NK-92 treated with Interleukin-12 subunit alpha and Interleukin-12 subunit beta, amount 100 ng/mL, for 24 hours (cell line): ENCODE results near the gene LIN7C.

Experiments used
- DNase-seq: peaks from one replicate; lab custom pipeline; 2025; lab: John Stamatoyannopoulos, UW

LIN7C gene

DNA sequence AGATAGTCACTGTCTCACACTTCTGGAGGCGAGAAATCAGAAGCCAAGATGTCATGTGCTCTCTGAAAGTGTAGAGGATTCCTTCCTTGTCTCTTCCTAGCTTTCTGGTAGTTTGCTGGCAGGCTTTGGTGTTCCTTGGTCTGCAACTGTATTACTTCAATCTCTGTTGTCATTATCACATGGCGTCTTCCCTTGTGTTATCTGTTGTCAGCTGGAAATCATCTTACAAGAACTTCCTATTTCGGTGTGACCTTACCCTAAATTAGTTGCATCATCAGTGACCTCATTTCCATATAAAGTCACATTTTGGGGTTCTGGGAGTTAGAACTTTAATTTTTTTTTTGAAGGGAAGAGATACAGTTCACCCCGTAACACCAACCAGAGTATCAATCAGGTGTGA, 3.3 kb upstream of the LIN7C start:
- no peak for DNase-seq

DNA sequence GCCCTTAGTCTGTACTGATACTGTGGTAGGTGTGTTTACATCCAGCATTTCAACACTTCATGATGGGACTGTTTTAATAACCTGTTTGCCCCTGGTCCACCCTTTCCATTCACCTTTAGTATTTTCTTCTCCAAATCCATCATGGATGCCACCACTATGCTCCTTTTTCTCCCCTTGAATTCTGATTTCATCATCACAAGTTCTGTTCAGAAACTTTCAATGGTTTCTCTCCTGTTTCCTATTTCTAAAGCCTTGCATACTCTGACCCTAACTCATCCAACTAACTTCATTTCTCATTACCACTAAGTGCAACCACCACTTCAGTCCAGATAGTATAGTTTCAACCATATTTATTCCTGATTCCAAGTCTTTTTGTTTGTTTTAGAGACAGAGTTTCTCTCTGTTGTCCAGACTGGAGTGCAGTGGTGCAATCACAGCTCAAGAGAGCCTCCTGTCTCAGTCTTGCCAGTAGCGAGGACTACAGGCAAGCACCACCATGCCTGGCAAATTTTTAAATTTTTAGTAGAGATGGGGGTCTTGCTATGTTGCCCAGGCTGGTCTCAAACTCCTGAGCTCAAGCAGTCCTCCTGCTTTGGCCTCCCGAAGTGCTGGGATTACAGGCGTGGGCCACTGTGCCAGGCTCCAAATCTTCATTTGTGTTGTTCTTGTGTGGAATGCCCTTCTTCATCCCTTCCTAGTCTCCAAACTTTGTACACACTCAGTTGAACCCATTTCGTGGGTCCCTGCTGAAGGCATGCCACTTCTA, 1.2 kb upstream of the LIN7C start:
- no peak for DNase-seq

DNA sequence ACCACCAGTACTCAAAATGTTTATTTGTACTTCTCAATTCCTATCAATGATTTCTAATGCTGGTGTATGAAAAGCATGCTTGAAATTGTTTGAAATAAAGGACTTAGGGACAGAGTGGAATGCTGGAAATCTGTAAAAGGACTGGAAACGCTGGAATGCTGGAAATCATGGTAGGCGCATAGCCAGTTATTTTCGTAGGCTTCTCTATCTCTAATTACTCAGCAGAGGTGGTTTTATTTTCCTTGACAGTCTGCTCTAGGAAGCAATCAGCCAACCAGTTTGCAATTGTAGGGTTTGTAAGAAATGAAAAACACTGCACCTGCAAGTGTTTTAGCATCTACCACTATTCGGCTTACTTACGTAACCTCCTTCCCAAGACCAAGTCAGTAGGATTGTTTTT, 788 bp downstream of the LIN7C start:
- no peak for DNase-seq

DNA sequence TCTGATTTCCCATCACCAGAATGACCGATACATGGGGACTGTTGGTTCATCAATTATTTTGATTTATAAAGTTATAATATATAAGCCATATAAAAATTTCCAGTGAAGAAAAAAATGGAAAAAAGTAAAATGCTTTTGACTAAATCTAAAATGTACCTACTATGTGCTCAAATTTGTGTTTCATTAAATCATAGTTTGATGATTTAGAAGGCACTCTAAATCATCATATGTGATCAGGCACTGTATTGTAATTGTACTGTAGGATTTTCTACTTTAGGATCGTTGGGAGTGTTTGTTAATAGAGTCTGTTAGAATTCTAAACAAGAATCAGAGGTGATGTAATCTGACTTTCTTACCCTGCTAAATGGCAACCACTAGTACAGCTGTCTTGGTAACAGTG, 2.4 kb downstream of the LIN7C start:
- DNase-seq, result no peak

DNA sequence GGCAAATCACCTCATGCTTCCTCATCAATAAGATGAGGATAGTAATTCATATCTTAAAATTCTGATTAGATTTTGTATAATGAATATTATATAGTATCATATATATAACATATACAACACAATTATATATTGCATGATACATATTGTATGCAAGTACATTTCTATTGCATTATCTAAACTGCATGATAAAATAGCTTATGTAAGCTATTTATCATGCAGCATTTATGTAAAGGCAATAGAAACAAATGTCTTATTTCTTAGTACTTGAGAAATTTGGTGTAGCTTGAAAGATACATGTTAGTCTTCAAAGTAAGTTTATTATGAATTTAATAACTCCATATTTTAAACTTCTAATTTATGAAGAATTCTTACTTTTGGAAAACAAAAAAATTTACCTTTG, 5.5 kb downstream of the LIN7C start:
- no peak for DNase-seq

DNA sequence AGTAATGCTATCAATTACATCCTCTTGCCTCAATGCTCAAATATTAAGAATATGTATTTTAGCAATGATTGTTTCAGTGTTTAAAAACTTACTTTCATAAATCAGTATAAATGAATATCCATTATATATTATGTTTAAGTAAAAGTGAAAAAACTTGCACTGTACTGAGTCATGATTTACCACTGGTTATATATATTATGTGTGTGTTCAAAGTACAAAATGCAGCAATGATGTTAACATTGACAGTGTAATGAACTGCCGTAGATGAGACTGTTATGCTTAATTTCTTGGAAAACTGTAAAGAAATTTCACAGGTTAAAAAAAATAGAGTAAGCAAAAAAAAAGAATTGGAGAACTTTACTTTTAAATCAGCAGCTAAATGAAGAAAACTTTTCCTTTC, 8.7 kb downstream of the LIN7C start:
- no peak for DNase-seq

DNA sequence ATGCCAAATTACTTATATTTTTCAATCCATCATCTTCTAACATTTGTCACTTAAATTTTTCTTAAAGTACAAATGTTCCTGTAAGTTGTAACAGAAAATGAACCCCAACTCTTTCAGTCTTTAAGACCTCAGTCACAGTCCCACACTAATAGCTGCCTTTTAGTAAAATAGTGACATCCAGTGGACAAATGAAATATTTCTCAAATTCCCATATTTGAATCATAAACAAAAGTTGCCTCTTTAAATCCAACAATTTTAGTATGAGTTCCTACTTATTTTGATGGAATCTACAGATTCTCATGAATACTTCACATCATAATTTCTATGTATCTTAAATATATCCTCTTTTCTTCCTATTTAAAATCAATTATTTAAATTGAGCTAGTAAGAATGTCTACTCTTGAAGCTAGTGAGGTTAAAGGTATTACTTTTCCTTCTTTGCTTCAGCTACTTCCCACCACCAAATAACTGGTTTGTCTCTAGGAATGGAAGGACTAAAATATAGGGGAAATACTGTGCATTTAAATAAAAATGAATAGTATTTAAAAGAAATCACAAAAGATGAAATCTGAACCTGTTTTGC, 9.2 kb downstream of the LIN7C start:
- DNase-seq, result no peak

DNA sequence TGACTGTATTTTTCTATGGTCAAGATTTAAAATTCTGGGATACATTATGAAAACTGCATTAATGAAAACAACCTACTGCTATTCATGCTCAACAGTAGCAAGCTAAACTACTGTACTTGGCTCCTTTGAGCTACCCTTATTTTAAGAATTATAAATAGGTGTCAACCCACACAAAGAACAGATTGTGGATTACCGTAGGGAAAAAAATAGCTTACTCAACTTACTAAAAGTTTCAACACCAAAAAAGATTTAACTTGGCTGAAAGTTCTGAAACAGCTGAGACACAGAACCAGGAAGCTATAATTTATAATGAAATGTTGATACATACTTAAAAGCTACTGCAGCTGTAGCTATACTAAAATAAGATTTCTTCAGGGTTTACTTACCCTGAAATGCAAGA, 10.1 kb downstream of the LIN7C start:
- DNase-seq, result no peak

DNA sequence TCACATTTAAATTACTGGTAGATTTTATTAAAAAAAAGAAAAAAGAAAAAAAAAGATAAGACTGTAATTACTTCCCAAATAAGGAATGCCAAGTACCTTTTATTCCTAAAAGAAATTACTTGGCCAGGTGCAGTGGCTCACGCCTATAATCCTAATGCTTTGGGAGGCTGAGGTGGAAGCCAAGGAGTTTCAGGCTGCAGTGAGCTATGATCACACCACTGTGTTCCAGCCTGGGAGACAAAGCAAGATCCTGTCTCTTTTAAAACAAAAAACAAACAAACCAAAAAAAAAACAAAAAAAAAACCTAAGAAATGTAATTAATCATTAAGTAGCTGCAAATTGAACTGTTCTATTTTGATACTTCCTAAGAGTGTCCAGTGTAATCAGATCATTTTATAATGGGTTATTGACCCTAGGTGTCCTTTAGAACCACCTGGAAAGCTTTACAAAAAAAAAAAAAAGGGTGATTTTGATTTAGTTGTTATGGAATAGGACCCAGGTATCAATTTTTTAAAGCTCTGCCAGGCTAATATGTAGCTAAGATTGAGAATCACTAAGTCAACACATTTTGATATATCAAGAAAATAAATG, 10.8 kb downstream of the LIN7C start:
- no peak for DNase-seq

DNA sequence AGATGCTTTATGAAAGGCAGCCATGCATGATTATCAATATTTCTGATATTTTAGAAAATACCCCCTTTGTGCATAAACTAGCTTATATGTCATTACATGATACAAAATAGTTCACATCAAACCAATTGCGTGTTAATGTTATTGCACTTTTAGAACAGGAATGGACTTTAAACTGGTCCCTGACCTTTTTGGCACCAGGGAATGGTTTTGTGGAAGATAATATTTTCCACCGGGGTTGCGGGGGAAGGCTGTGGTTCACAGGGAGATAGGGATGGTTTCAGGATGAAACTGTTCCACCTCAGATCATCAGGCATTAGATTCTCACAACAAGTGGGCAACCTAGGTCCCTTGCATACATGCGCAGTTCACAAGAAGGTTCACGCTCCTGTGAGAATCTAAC, 17.5 kb downstream of the LIN7C start:
- no peak for DNase-seq

DNA sequence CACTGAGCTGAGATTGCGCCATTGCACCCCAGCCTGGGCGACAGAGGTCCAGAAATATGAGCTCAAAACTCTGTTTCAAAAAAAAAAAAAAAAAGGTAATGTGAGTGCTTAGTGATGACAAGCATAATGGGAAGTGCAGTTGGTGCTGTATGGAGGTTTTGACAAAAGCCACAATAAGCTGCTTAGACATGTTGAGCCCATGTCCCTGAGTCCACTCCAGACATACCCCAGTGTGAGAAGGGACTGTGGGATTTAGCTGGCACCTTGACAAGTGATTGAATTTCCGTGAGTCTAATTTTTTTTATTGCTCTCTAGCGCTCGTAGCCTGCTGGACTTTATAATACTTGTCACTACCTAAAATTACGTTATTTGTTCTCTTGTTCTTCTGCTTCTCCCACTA, 18.9 kb downstream of the LIN7C start:
- DNase-seq, result no peak

DNA sequence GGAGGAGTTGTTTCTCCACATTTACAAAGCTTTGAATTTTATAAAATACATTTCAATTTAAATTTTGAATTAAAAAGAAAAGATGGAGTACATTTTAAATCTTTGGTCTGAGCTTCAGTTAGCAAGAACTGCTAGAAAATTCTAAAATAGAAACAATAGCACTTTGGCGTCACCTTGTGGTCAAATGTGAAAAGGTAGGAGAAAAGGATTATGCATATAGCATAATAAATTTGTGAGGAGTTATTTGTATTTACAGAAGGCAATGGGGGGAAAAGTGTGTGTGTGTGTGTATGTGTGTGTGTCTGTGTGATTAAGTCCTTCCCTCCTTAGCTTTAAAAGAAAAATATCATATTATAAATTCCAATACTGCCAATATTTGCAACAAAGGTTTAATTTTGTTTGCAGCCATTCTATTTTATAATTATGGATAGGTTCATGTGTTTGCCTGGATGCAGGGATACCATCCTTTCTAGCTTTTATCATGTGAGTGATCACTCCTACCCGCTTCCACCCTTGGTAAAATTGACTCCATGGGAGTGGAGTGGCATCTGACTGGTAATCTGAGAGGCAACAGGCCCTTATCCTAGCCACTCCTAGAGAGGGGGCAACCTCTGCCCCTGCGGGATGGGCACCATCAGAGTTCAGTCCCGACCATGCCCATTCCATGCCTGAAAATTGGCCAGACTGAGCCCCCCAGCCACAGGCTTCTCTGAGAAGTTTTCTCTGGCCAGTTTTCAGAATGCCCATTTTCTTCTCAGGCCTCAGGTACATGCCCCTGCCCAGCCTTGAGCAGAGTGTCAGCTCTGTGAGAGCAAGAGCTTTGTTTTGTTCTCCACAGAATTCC, 20.4 kb downstream of the LIN7C start:
- no peak for DNase-seq

DNA sequence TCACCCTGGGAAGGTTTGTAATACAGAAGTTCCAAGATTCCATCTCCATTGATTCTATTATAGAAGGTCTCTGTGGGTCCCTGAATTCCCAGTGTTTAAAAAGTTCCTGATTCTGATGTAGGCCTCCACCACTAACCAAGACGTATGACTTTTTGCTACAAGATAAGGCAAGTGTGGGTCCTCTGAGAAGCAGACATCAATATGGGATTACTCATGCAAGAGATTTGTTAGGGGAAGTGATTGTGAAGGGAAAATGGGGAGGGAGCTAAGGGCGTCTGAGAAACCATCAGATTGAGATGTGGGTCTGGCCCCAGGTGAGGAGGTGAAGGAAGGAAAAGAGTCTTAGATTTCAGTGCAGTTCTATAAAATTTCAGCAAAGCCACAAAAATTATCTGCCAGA, 23.8 kb downstream of the LIN7C start:
- no peak for DNase-seq

DNA sequence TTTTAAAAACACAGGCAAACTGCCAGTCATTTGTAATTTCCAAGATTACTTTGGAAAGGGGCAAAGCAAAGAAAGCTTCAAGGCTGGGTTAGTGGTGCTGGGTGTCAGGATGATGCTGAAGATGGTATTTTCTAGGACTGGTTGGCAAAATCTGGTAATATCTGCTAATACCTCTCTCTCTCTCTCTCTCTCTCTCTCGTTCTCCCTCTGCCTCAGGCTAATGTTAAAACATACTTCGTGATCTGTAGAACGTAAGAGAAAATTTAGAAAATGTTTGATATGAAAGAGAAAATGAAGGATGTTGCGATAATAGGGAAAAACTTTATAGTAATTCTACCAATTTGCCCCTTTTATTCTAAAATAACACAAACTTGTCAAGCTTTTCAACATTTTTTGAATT, 24.6 kb downstream of the LIN7C start:
- DNase-seq, result no peak

DNA sequence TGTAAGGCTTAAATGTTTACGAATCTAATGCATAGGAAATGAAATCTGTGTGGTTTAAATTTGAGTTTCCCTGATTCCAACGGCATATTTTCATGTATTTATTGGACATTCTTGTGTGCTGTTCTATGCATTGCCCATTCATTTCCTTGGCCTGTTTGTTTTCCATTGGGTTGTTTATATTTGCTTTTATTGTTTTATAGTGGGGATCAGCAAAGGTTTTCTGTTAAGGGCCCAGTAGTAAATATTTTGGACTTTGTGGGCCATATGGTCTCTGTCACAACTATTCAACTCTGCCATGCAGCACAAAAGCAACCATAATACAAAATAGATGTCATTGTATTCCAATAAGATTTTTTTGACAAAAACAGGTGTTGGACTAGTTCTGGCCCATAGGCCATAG, 28.7 kb downstream of the LIN7C start:
- no peak for DNase-seq

DNA sequence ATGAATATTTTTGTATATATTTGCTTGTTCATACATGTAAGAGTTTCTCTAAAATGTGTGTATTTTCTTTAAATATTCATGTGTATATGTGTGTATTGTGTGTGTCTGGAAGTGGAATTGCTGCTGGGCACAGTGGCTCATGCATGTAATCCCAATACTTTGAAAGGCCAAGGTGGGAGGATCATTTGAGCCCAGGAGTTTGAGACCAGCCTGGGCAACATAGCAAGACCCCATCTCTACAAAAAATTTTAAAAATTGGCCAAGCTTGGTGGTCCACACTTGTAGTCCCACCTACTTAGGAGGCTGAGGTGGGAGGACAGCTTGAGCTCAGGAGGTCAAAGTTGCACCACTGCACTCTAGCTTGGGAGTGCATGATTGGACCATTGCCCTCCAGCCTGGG, 29.3 kb downstream of the LIN7C start:
- no peak for DNase-seq

DNA sequence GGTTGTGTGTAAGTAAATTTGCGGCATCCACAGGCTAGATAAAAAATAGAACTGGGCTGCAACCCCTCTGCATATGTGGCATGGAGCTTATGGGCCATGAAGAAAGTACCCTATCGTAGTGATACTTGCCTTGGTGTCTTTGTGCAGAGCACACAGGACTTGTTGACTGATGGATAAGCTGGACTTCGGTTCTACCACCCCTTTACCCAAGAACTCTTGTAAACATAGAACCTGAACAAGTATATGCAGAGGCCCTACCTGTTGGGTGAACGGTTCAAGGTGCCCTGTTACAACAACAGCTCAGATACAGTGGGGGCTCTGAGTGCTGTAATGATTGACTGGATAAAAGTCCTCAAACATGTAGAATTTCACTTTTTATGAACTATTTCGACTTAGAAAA, 30.9 kb downstream of the LIN7C start:
- no peak for DNase-seq

DNA sequence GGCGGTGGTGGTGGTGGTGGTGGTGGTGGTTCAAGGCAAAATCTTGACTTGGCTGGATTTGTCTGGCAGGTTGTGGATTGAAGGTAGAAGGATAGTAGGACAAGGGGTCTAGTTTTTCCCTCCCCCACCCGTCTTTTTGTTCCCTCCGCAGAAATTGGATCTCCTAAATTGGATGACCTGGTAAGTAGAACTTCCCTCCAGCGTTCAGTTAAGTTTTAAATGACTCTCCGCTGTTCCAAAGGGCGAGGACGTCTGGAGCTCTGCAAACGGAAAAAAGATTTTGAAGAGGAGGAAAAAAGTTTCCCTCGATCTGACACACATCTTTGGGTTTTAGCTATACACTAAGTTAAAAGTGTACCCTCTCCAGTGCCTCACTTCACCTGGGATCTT, 33.6 kb downstream of the LIN7C start:
- no peak for DNase-seq

DNA sequence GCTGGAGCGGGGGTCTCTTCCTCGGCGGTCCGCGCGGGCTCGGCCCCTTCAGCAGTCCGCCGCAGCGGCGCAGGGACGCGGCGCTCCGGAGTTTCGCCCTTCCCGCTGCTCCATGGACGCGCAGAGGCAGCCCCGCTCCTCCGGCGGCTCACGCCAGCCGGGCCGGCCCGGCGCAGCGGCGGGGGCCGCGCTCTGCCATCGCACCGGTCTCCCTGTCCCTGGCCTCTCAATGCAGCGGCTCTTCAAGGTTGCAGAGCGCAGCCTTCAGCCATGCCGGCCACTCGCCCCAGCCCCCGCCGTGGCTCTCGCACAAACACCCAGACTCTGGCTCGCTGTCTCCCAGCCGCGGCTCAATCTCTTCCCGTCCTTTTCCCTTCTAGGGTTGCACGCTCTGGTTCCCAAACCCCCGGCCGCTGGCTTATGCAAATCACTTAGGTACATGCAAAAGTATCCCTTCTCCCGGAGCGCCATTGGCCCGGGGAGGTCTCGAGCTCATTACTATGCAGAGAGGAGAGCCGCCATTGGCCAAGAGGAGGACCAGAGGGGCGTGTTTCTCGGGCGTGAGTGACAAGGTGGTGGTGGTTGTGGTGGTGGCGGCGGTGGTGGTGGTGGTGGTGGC, 34.1 kb downstream of the LIN7C start, which contains the start of gene LGR4:
LGR4 (minus strand) TSS at position 393 of the 619 bp plus-strand sequence. CDS start 488 bp downstream, outside the sequence.
- no peak for DNase-seq

DNA sequence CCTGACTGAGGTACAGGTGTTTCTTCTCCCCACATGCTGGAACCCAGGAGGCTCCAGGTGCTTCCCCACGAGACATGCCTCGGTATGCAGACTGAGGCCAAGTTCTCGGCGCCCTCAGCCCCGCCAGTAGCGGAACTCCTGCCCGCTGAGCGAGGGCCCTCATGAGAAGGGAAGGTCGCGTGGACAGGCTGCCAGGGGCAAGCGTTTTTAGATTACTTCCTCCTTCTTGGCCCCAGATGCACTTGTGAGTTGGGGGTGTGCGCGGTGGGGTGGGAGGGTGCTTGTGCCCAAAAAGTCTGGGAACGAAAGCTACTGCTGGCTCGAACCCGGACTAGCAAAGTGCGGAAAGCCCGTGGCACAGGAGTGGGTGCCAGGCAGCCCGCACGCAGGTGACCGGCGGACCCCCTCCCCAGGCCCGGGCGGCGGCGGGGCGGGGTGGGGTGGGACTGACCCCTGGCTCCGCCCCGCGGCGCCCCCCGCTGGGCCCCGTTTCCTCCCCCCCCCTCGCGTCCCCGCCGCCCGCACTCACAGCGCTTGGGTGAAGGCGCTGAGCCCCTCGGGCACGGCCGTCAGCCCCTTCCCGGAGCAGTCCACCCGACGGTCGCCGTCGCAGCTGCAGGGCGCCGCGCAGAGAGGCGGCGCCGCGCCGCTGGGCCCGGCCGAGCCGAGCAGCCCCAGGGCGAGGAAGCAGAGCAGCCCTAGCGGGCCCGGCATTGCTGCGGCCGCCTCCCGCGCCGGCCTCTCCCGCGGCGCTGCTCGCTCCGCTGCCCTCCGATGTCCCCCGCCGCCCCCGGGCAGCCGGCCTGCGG, 34.8 kb downstream of the LIN7C start:
- no peak for DNase-seq

DNA sequence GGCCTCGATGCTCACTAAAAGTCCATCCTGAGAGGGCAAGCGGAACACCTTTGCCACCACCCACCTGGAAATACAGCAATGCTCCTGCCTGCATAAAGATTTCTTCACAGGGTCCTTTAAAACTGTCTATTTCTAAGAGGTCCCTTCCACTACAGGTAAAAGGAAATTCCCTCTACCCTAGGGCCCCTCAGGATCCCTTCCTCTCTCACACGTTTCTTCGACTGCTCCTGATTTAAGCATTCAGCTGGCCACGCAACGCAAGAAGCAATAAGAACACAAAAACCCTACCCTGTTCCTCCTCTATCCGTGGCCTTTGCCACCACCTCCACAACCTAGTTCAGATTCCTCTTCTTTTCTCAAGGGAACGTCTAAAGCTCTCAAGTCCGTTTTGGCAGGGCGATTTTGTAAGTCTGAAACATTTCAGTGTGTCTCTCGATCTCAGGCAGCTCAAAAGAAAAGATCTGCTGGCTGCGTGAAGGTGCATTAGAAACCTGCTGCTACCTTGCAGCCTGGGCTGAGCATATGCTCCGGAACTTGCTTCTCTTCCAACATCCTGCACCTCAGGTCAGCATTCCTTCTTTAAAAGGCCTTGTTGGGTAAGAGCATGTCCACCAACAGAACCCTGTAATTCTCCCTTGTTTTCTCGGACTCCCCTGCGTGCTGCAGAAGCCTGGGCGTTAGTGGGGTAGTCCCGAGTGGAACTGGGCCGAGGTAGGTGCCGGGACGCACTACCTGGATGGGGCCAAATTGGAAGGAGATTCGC, 35.6 kb downstream of the LIN7C start:
- DNase-seq, result no peak
